ENCODE data around the gene MNX1. TPM values are rescaled to one million over a fixed set of nuclear protein-coding genes. Genes with fewer than 3 reads are reported as not detected.
A peak's percentile ranks its signal among the peaks of the same experiment; 100 is the strongest.

MNX1 gene
- total and polyA plus RNA-seq, 9 donors: not detected

- intact Hi-C loops (cut with DNase I): no loop called here
- 8 to 12% (median 9%) methylated on average over 10 of the region's 10 CpGs for WGBS, 3 donors
- TF ChIP-seq EP300 (IDR thresholded peaks at IDR 0.05) (no peak), CTCF (IDR thresholded peaks at IDR 0.05) (no peak), POLR2A (IDR thresholded peaks at IDR 0.05) (no peak)
- Histone ChIP-seq H3K9me3 (no peaks in the 10 kb centered on the region), H3K27ac (no peak overlapping the region), H3K4me3 (no peak overlapping the region), H3K4me1 (ENCODE audit: insufficient read depth) (peaks cover 1% of the 10 kb centered on the region), H3K36me3 (no peaks in the 10 kb centered on the region), H3K27me3 (peaks cover 5% of the 10 kb centered on the region)
- DNase-seq: no peak
Measured at GRCh38 chr7:157012113-157012547, 1.7 kb upstream of the MNX1 start.

GRCh38 chr7:157011333-157012112 lies 1.1 kb upstream of the MNX1 start:
- 1% methylated on average over 35 to 37 of the region's 37 CpGs for WGBS, 3 donors
- intact Hi-C loops (cut with DNase I): no loop called here
- H3K4me3 ChIP-seq: peak overlapping the region; percentile 22

GRCh38 chr7:157009778-157010587 lies 480 bp downstream of the MNX1 start:
- TF ChIP-seq EP300 (IDR thresholded peaks at IDR 0.05): no peak
- no peak for TF ChIP-seq POLR2A (IDR thresholded peaks at IDR 0.05)
- TF ChIP-seq CTCF (IDR thresholded peaks at IDR 0.05): no peak
- Histone ChIP-seq H3K36me3 (no peaks in the 10 kb centered on the region), H3K4me3 (peak overlapping the region; percentile 22), H3K27ac (no peak overlapping the region), H3K4me1 (ENCODE audit: insufficient read depth) (peaks cover 5% of the 10 kb centered on the region), H3K27me3 (peaks cover 5% of the 10 kb centered on the region), H3K9me3 (no peaks in the 10 kb centered on the region)
- intact Hi-C loops (cut with DNase I): no loop called here
- no peak for DNase-seq
- WGBS, 3 donors: 0 to 2% (median 1%) methylated on average over 9 to 130 of the region's 130 CpGs

More at GRCh38 chr7:157011333-157012112, 1.1 kb upstream of the MNX1 start:
- Histone ChIP-seq H3K36me3 (no peaks in the 10 kb centered on the region), H3K27ac (no peak overlapping the region), H3K27me3 (peaks cover 5% of the 10 kb centered on the region), H3K4me1 (ENCODE audit: insufficient read depth) (peaks cover 1% of the 10 kb centered on the region), H3K9me3 (no peaks in the 10 kb centered on the region)
- no peak for DNase-seq
- TF ChIP-seq POLR2A (IDR thresholded peaks at IDR 0.05) (no peak), CTCF (IDR thresholded peaks at IDR 0.05) (no peak), EP300 (IDR thresholded peaks at IDR 0.05) (no peak)

- WGBS, 3 donors: 1 to 2% (median 1%) methylated on average over 38 to 49 of the region's 49 CpGs
- intact Hi-C loops (cut with DNase I): no loop called here
- Histone ChIP-seq H3K9me3 (no peaks in the 10 kb centered on the region), H3K36me3 (no peaks in the 10 kb centered on the region), H3K27me3 (peaks cover 5% of the 10 kb centered on the region), H3K27ac (no peak overlapping the region), H3K4me3 (no peak overlapping the region), H3K4me1 (ENCODE audit: insufficient read depth) (peaks cover 5% of the 10 kb centered on the region)
- no peak for TF ChIP-seq EP300 (IDR thresholded peaks at IDR 0.05)
- TF ChIP-seq CTCF (IDR thresholded peaks at IDR 0.05): no peak
- TF ChIP-seq POLR2A (IDR thresholded peaks at IDR 0.05): no peak
- DNase-seq: no peak
Measured at GRCh38 chr7:157009170-157009777, 1.2 kb downstream of the MNX1 start.
